ENCODE measurements around the gene PFDN2. TPM values are rescaled to one million over a fixed set of nuclear protein-coding genes. Genes with fewer than 3 reads are reported as not detected.
A peak's percentile ranks its signal among the peaks of the same experiment; 100 is the strongest.

The PFDN2 gene
- total RNA-seq, 2 experiments from 2014 or later: 108 to 136 TPM

GRCh38 chr1:161091093-161091492 is 26.7 kb downstream of the PFDN2 start:
- H3K4me1 Mint-ChIP-seq: peaks cover 42% of the 10 kb centered on the region
- H3K36me3 Mint-ChIP-seq (ENCODE audit: low read depth): no peaks in the 10 kb centered on the region
- DNase-seq: no peak
- no peaks in the 10 kb centered on the region for H3K27me3 Mint-ChIP-seq
- ChIA-PET POLR2A (interaction anchor here (0.9 kb wide), 1 partner anchor 45 kb away, joined by 3 read pairs; the partner anchor contains the start of gene USF1), CTCF (interaction anchor here (0.6 kb wide), 1 partner anchor 62 kb away, joined by 3 read pairs; no protein-coding TSS in a partner anchor)
- ATAC-seq: no peak
- H3K27ac Mint-ChIP-seq: no peak overlapping the region
- intact Hi-C loops (cut with DNase I, micrococcal nuclease): no loop called here
- H3K9me3 Mint-ChIP-seq (ENCODE audit: low read depth): no peaks in the 10 kb centered on the region
- H3K4me3 Mint-ChIP-seq: no peak overlapping the region

GRCh38 chr1:161090617-161091016 is 27.2 kb downstream of the PFDN2 start:
- no peak overlapping the region for H3K4me3 Mint-ChIP-seq
- no peak for ATAC-seq
- no peak overlapping the region for H3K27ac Mint-ChIP-seq
- ChIA-PET CTCF (interaction anchor here (0.6 kb wide), 4 partner anchors 48 to 139 kb away, joined by 3 read pairs; no protein-coding TSS in a partner anchor), POLR2A (interaction anchor here (0.9 kb wide), 1 partner anchor 45 kb away, joined by 3 read pairs; the partner anchor contains the start of gene USF1)
- no peaks in the 10 kb centered on the region for H3K9me3 Mint-ChIP-seq (ENCODE audit: low read depth)
- no peaks in the 10 kb centered on the region for H3K36me3 Mint-ChIP-seq (ENCODE audit: low read depth)
- intact Hi-C loops (cut with DNase I, micrococcal nuclease): no loop called here
- peaks cover 42% of the 10 kb centered on the region for H3K4me1 Mint-ChIP-seq
- H3K27me3 Mint-ChIP-seq: no peaks in the 10 kb centered on the region
- DNase-seq: no peak

- Mint-ChIP-seq H3K9me3 (ENCODE audit: low read depth) (no peaks in the 10 kb centered on the region), H3K27ac (no peak overlapping the region), H3K4me3 (no peak overlapping the region), H3K27me3 (no peaks in the 10 kb centered on the region), H3K36me3 (ENCODE audit: low read depth) (no peaks in the 10 kb centered on the region), H3K4me1 (peaks cover 39% of the 10 kb centered on the region)
- DNase-seq (no peak), ATAC-seq (no peak)
- POLR2A ChIA-PET: no interaction called here
- intact Hi-C loops (cut with DNase I, micrococcal nuclease): no loop called here
- CTCF ChIA-PET: interaction anchor here (0.6 kb wide), 2 partner anchors 48 to 55 kb away, joined by 3 read pairs; no protein-coding TSS in a partner anchor
Observed at GRCh38 chr1:161089938-161090337, 27.9 kb downstream of the PFDN2 start.

GRCh38 chr1:161089251-161089924 is 28.4 kb downstream of the PFDN2 start, which contains the start of gene NECTIN4:
Gene NECTIN4, minus strand, starts transcription at chr1:161089558. Its CDS starts 262 bp downstream, at chr1:161089296.
- Mint-ChIP-seq H3K27ac (no peak within 1 kb of the TSS), H3K36me3 (ENCODE audit: low read depth) (no peaks in the 10 kb centered on the region), H3K4me1 (peaks cover 39% of the 10 kb centered on the region), H3K27me3 (no peaks in the 10 kb centered on the region), H3K4me3 (no peak within 1 kb of the TSS), H3K9me3 (ENCODE audit: low read depth) (no peaks in the 10 kb centered on the region)
- ATAC-seq (no peak), DNase-seq (no peak)
- ChIA-PET CTCF (no interaction called here), POLR2A (no interaction called here)
- intact Hi-C loops (cut with DNase I, micrococcal nuclease): no loop called here

GRCh38 chr1:161088587-161089110 is 29.2 kb downstream of the PFDN2 start:
- Mint-ChIP-seq H3K9me3 (ENCODE audit: low read depth) (no peaks in the 10 kb centered on the region), H3K4me1 (peaks cover 36% of the 10 kb centered on the region), H3K27me3 (no peaks in the 10 kb centered on the region), H3K27ac (no peak overlapping the region), H3K36me3 (ENCODE audit: low read depth) (no peaks in the 10 kb centered on the region), H3K4me3 (no peak overlapping the region)
- ATAC-seq: no peak
- no peak for DNase-seq
- intact Hi-C loops (cut with DNase I, micrococcal nuclease): no loop called here
- CTCF ChIA-PET: interaction anchor here (1.0 kb wide), 1 partner anchor 313 kb away, joined by 3 read pairs; no protein-coding TSS in a partner anchor
- POLR2A ChIA-PET: no interaction called here

- no peaks in the 10 kb centered on the region for H3K9me3 Mint-ChIP-seq (ENCODE audit: low read depth)
- DNase-seq (no peak), ATAC-seq (no peak)
- H3K4me1 Mint-ChIP-seq: peaks cover 15% of the 10 kb centered on the region
- CTCF ChIA-PET: interaction anchor here (0.6 kb wide), 1 partner anchor 14 kb away, joined by 3 read pairs; no protein-coding TSS in a partner anchor
- H3K27me3 Mint-ChIP-seq: no peaks in the 10 kb centered on the region
- intact Hi-C loops (cut with DNase I, micrococcal nuclease): no loop called here
- POLR2A ChIA-PET: no interaction called here
- no peak overlapping the region for H3K27ac Mint-ChIP-seq
- no peaks in the 10 kb centered on the region for H3K36me3 Mint-ChIP-seq (ENCODE audit: low read depth)
- no peak overlapping the region for H3K4me3 Mint-ChIP-seq
Observed at GRCh38 chr1:161086457-161086856, 31.4 kb downstream of the PFDN2 start.

GRCh38 chr1:161085165-161085564 is 32.7 kb downstream of the PFDN2 start:
- Mint-ChIP-seq H3K27me3 (no peaks in the 10 kb centered on the region), H3K36me3 (ENCODE audit: low read depth) (no peaks in the 10 kb centered on the region), H3K4me1 (peaks cover 3% of the 10 kb centered on the region), H3K9me3 (ENCODE audit: low read depth) (no peaks in the 10 kb centered on the region), H3K4me3 (no peak overlapping the region), H3K27ac (no peak overlapping the region)
- ATAC-seq (no peak), DNase-seq (no peak)
- CTCF ChIA-PET: interaction anchor here (0.8 to 2.8 kb wide), 2 partner anchors 12 to 134 kb away, joined by 3 to 13 read pairs; partner anchors contain the start of gene KLHDC9
- intact Hi-C loops (cut with DNase I, micrococcal nuclease): no loop called here
- POLR2A ChIA-PET: no interaction called here

- H3K27me3 Mint-ChIP-seq: no peaks in the 10 kb centered on the region
- no peak overlapping the region for H3K4me3 Mint-ChIP-seq
- POLR2A ChIA-PET: no interaction called here
- ATAC-seq: no peak
- no peaks in the 10 kb centered on the region for H3K36me3 Mint-ChIP-seq (ENCODE audit: low read depth)
- CTCF ChIA-PET: interaction anchor here (0.6 to 2.8 kb wide), 2 partner anchors 13 to 20 kb away, joined by 3 to 13 read pairs; partner anchors contain the start of gene KLHDC9
- H3K4me1 Mint-ChIP-seq: peaks cover 3% of the 10 kb centered on the region
- DNase-seq: no peak
- intact Hi-C loops (cut with DNase I, micrococcal nuclease): no loop called here
- H3K27ac Mint-ChIP-seq: no peak overlapping the region
- no peaks in the 10 kb centered on the region for H3K9me3 Mint-ChIP-seq (ENCODE audit: low read depth)
Observed at GRCh38 chr1:161084597-161084988, 33.2 kb downstream of the PFDN2 start.

- POLR2A ChIA-PET: no interaction called here
- CTCF ChIA-PET: interaction anchor here (0.6 to 2.8 kb wide), 2 partner anchors 13 to 20 kb away, joined by 3 to 13 read pairs; partner anchors contain the start of gene KLHDC9
Observed at GRCh38 chr1:161083748-161084596, 33.9 kb downstream of the PFDN2 start.

GRCh38 chr1:161082996-161083747 is 34.7 kb downstream of the PFDN2 start:
- DNase-seq (no peak), ATAC-seq (peak; percentile 67)
- intact Hi-C loops (cut with DNase I, micrococcal nuclease): no loop called here
- H3K9me3 Mint-ChIP-seq (ENCODE audit: low read depth): no peaks in the 10 kb centered on the region
- H3K4me1 Mint-ChIP-seq: no peaks in the 10 kb centered on the region
- H3K27ac Mint-ChIP-seq: no peak overlapping the region
- ChIA-PET CTCF (interaction anchor here (1.5 to 2.8 kb wide), 2 partner anchors 13 to 14 kb away, joined by 3 to 13 read pairs; partner anchors contain the start of genes ARHGAP30 and KLHDC9), POLR2A (no interaction called here)
- H3K36me3 Mint-ChIP-seq (ENCODE audit: low read depth): no peaks in the 10 kb centered on the region
- H3K4me3 Mint-ChIP-seq: no peak overlapping the region
- H3K27me3 Mint-ChIP-seq: peaks cover 2% of the 10 kb centered on the region

More at GRCh38 chr1:161083748-161084596, 33.9 kb downstream of the PFDN2 start:
- H3K9me3 Mint-ChIP-seq (ENCODE audit: low read depth): no peaks in the 10 kb centered on the region
- H3K27ac Mint-ChIP-seq: no peak overlapping the region
- no peaks in the 10 kb centered on the region for H3K36me3 Mint-ChIP-seq (ENCODE audit: low read depth)
- peaks cover 2% of the 10 kb centered on the region for H3K27me3 Mint-ChIP-seq
- DNase-seq (no peak), ATAC-seq (no peak)
- intact Hi-C loops (cut with DNase I, micrococcal nuclease): no loop called here
- H3K4me1 Mint-ChIP-seq: peaks cover 2% of the 10 kb centered on the region
- no peak overlapping the region for H3K4me3 Mint-ChIP-seq

GRCh38 chr1:161082483-161082882 is 35.4 kb downstream of the PFDN2 start:
- H3K36me3 Mint-ChIP-seq (ENCODE audit: low read depth): no peaks in the 10 kb centered on the region
- ATAC-seq (no peak), DNase-seq (no peak)
- H3K4me3 Mint-ChIP-seq: no peak overlapping the region
- intact Hi-C loops (cut with DNase I, micrococcal nuclease): no loop called here
- H3K4me1 Mint-ChIP-seq: no peaks in the 10 kb centered on the region
- ChIA-PET POLR2A (no interaction called here), CTCF (interaction anchor here (0.7 to 2.8 kb wide), 3 partner anchors 13 to 245 kb away, joined by 3 to 13 read pairs (median 4); partner anchors contain the start of genes ARHGAP30 and KLHDC9)
- H3K27ac Mint-ChIP-seq: no peak overlapping the region
- no peaks in the 10 kb centered on the region for H3K9me3 Mint-ChIP-seq (ENCODE audit: low read depth)
- peaks cover 2% of the 10 kb centered on the region for H3K27me3 Mint-ChIP-seq

Data from activated CD4-positive, alpha-beta T cell treated with anti-CD3 and anti-CD28 coated beads for 36 hours (primary cell).